Measurements from ENCODE around the gene PLD2. TPM values are rescaled to one million over a fixed set of nuclear protein-coding genes. Genes with fewer than 3 reads are reported as not detected.
A peak's percentile ranks its signal among the peaks of the same experiment; 100 is the strongest.

Gene PLD2
- total and polyA plus RNA-seq, 7 donors: 2.4 to 7.5 (median 3.8) TPM

GRCh38 chr17:4811471-4811870 is 4.5 kb downstream of the PLD2 start:
- no peaks in the 10 kb centered on the region for H3K9me3 ChIP-seq
- 93 to 94% (median 93%) methylated on average over 12 of the region's 12 CpGs for WGBS, 3 donors
- H3K4me1 ChIP-seq: peaks cover 12% of the 10 kb centered on the region
- intact Hi-C loops (cut with DNase I): no loop called here
- peak in 1 of 2 donors; percentile 14 for DNase-seq
- no peaks in the 10 kb centered on the region for H3K27me3 ChIP-seq (ENCODE audit: insufficient read depth in 3 of 3, low read length in 2 of 3)
- no peak overlapping the region for H3K27ac ChIP-seq
- TF ChIP-seq CTCF (IDR thresholded peaks at IDR 0.05): no peak
- H3K4me3 ChIP-seq: no peak overlapping the region
- ATAC-seq: no peak
- H3K36me3 ChIP-seq (ENCODE audit: insufficient read depth in 1 of 2, low read depth in 1 of 2): peaks cover 0 to 18% of the 10 kb centered on the region in 2 donors

- TF ChIP-seq CTCF (IDR thresholded peaks at IDR 0.05): no peak
- no peak overlapping the region for H3K27ac ChIP-seq
- ATAC-seq: no peak
- no peak overlapping the region for H3K4me3 ChIP-seq
- H3K4me1 ChIP-seq: peaks cover 10% of the 10 kb centered on the region
- no peaks in the 10 kb centered on the region for H3K9me3 ChIP-seq
- no peak for DNase-seq
- 74 to 84% (median 79%) methylated on average over 7 of the region's 7 CpGs for WGBS, 3 donors
- no peaks in the 10 kb centered on the region for H3K27me3 ChIP-seq (ENCODE audit: insufficient read depth in 3 of 3, low read length in 2 of 3)
- intact Hi-C loops (cut with DNase I): no loop called here
- peaks cover 0 to 28% of the 10 kb centered on the region in 2 donors for H3K36me3 ChIP-seq (ENCODE audit: insufficient read depth in 1 of 2, low read depth in 1 of 2)
Observed at GRCh38 chr17:4812690-4813089, 5.7 kb downstream of the PLD2 start.

- H3K27me3 ChIP-seq (ENCODE audit: insufficient read depth in 3 of 3, low read length in 2 of 3): no peaks in the 10 kb centered on the region
- peaks cover 0 to 32% of the 10 kb centered on the region in 2 donors for H3K36me3 ChIP-seq (ENCODE audit: insufficient read depth in 1 of 2, low read depth in 1 of 2)
- 85 to 94% (median 89%) methylated on average over 7 of the region's 7 CpGs for WGBS, 3 donors
- no peaks in the 10 kb centered on the region for H3K9me3 ChIP-seq
- DNase-seq (peak in 1 of 2 donors; percentile 19), ATAC-seq (no peak)
- no peak for TF ChIP-seq CTCF (IDR thresholded peaks at IDR 0.05)
- H3K4me1 ChIP-seq: no peaks in the 10 kb centered on the region
- H3K4me3 ChIP-seq: no peak overlapping the region
- intact Hi-C loops (cut with DNase I): no loop called here
- no peak overlapping the region for H3K27ac ChIP-seq
Observed at GRCh38 chr17:4815043-4815675, 8.2 kb downstream of the PLD2 start.

- no peak for TF ChIP-seq CTCF (IDR thresholded peaks at IDR 0.05)
- Histone ChIP-seq H3K27me3 (ENCODE audit: insufficient read depth in 3 of 3, low read length in 2 of 3) (no peaks in the 10 kb centered on the region), H3K4me3 (no peak overlapping the region), H3K4me1 (no peaks in the 10 kb centered on the region), H3K9me3 (no peaks in the 10 kb centered on the region), H3K36me3 (ENCODE audit: insufficient read depth in 1 of 2, low read depth in 1 of 2) (peaks cover 0 to 40% of the 10 kb centered on the region in 2 donors), H3K27ac (no peak overlapping the region)
- WGBS, 3 donors: 90 to 92% (median 92%) methylated on average over 13 of the region's 13 CpGs
- intact Hi-C loops (cut with DNase I): no loop called here
- DNase-seq (peak in 1 of 2 donors; percentile 15), ATAC-seq (no peak)
Observed at GRCh38 chr17:4816826-4817225, 9.9 kb downstream of the PLD2 start.

GRCh38 chr17:4818276-4818675 is 11.3 kb downstream of the PLD2 start:
- no peaks in the 10 kb centered on the region for H3K9me3 ChIP-seq
- no peak for TF ChIP-seq CTCF (IDR thresholded peaks at IDR 0.05)
- no peak overlapping the region for H3K4me3 ChIP-seq
- 81 to 87% (median 86%) methylated on average over 11 to 12 of the region's 12 CpGs for WGBS, 3 donors
- intact Hi-C loops (cut with DNase I): no loop called here
- peaks cover 0 to 43% of the 10 kb centered on the region in 2 donors for H3K36me3 ChIP-seq (ENCODE audit: insufficient read depth in 1 of 2, low read depth in 1 of 2)
- no peaks in the 10 kb centered on the region for H3K4me1 ChIP-seq
- peak in 1 of 2 donors; percentile 30 for DNase-seq
- H3K27me3 ChIP-seq (ENCODE audit: insufficient read depth in 3 of 3, low read length in 2 of 3): no peaks in the 10 kb centered on the region
- ATAC-seq: no peak
- H3K27ac ChIP-seq: no peak overlapping the region
